AG10803 (cell line): Measurements from ENCODE around the gene ADH1A.

Source experiments
- DNase-seq: peaks from one replicate; pipeline ENCODE4 v3.0.0; 2010; ENCODE audit warnings: low read depth
- H3K4me3 ChIP-seq: 2 replicates; pipeline ENCODE4 v1.5.1; 2011; ENCODE audit warnings: mild to moderate bottlenecking, low read length, control low read depth
- TF ChIP-seq, protein P1 (sequence below): conservative IDR thresholded peaks from 2 replicates; pipeline ENCODE4 v1.5.1; 2011; ENCODE audit warnings: mild to moderate bottlenecking, low read length, control low read depth, inconsistent platforms

Gene ADH1A

DNA sequence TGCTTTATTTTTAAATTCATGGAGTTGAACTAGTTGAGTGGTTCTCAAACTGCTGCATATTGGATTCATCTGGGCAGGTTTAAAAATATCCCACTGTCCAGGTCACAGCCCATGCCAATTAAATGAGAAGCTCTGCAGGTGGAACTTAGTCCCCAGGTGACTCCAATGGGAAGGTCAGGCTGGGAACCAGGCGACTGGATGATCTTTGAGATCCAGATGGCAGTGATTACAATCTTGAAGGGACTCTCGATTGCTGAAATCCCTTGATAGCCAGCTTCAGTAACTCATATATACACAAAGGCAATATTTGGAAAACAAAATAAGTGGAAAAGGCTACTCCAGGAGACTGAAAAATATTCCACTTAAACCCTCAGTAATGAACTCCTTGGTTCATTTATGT is 8.1 kb downstream of the ADH1A start:
- TF ChIP-seq, protein P1, sequence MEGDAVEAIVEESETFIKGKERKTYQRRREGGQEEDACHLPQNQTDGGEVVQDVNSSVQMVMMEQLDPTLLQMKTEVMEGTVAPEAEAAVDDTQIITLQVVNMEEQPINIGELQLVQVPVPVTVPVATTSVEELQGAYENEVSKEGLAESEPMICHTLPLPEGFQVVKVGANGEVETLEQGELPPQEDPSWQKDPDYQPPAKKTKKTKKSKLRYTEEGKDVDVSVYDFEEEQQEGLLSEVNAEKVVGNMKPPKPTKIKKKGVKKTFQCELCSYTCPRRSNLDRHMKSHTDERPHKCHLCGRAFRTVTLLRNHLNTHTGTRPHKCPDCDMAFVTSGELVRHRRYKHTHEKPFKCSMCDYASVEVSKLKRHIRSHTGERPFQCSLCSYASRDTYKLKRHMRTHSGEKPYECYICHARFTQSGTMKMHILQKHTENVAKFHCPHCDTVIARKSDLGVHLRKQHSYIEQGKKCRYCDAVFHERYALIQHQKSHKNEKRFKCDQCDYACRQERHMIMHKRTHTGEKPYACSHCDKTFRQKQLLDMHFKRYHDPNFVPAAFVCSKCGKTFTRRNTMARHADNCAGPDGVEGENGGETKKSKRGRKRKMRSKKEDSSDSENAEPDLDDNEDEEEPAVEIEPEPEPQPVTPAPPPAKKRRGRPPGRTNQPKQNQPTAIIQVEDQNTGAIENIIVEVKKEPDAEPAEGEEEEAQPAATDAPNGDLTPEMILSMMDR = no peak
- H3K4me3 ChIP-seq = no peak overlapping the region
- DNase-seq = no peak

DNA sequence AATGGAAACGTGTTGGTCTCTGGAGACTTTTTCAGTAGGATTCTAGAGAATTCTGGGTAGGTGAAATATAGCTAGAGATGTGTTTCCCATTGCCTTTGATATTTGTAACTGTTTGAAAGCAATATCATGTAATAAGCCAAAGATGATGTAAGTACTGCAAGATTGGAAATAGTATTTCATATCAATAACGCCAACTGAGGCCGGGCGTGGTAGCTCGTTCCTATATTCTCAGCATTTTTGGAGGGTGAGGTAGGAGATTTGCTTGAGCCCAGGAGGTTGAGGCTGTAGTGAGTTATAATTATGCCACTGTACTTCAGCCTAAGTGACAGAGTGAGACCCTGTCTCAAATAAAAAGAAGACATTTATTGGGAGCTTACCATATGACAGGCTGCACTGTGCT is 9.5 kb downstream of the ADH1A start:
- H3K4me3 ChIP-seq = no peak overlapping the region
- DNase-seq = no peak
- TF ChIP-seq, protein P1 = no peak

DNA sequence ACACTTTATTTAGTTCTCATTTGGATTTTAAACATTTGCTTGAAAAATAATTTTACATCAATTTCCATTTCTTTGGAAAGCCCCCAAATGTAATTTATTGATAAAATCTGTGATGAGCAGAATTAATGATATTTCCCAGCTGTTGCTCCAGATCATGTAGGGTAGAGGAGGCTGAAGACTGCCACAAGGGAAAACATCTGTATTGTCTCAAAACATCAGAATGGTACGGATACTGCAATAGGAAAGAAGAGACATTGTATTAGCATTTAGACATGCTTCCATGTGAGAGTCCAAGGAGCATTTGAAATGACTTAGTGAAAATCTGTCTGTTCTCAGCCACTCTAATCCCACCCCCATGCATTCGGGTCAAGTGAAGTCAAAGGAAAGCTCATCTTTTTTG is 14.4 kb downstream of the ADH1A start:
- TF ChIP-seq, protein P1 = no peak
- H3K4me3 ChIP-seq = no peak overlapping the region
- DNase-seq = no peak

DNA sequence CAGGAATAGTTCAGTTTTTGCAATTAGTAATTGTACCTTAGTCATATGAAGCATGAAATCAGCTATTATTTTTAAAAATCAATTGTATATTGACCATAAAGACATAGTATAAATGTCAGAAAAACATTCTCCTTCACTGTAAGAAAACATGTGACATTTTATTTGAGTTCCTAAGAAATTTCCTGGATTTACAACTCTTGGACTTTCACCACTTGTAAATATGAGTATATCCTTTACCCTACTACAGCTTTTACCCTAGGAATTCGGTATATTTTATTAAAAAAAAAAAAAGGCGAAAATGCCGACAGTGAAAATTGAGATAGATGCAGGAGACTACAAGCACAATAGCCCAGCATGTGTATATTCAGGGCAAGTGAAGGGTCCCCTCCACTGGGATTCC is 14.9 kb downstream of the ADH1A start:
- DNase-seq = no peak
- H3K4me3 ChIP-seq = no peak overlapping the region
- TF ChIP-seq, protein P1 = no peak

DNA sequence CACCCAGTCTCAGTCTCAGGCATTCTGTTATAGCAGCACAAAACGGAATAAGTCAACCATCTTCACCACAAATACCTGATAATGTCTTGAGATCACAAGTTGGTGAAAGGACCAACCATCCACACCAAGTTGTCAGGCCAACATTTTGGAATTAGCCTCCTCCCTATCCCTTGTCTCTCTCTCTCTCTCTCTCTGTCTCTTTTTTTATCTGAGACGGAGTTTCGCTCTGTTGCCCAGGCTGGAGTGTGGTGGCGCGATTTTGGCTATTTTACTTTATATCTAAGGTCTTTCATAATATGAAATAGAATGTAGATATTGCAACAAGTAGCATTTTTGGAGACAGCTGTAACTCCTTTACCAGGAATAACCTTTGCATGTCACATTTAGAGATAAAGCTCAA is 15.7 kb downstream of the ADH1A start:
- TF ChIP-seq, protein P1 = no peak
- no peak for DNase-seq
- no peak overlapping the region for H3K4me3 ChIP-seq

DNA sequence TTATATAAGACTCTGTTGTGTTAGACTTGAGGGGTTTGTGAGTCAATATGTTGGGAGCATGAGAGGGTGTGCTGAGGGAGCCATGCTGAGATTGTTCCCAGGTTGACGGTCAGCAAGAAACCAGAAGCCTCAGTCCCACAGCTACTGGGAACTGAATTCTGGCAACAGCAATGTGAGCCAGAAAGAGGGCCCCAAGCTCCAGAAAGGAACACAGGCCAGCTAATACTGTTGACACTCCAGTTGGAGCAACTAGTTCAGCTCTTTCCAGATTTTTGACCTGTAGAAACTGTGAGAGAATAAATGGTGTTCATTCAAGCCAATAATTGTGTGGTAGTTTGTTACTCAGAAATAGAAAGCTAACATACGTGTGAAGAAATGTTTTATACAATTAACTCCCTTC is 17.1 kb downstream of the ADH1A start:
- no peak for DNase-seq
- TF ChIP-seq, protein P1 = no peak

DNA sequence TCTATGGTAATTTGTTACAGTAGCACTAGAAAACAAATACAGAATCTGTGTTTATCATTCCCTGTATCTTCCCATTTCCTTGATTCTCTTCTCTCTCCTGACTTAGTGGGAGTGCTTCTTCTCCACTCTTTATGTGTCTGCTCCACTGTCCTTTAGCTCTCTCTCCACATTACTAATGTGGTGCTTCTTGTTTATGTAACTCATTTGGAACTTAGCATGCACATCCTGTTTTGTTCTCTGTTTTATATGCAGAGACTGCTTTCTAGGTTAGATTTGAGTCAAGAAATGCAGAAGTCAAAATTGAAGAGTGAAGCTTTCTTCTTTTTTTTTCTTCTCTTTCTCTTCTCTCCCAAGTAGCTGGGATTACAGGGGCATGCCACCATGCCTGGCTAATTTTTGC is 25.9 kb downstream of the ADH1A start:
- DNase-seq = peak; percentile 9
- TF ChIP-seq, protein P1 = no peak
- no peak overlapping the region for H3K4me3 ChIP-seq

More for the DNA sequence above, 17.1 kb downstream of the ADH1A start:
- no peak overlapping the region for H3K4me3 ChIP-seq
